Upper lobe of left lung (tissue), 6 donors: ENCODE measurements around the gene TMEM181. TPM values are rescaled to one million over a fixed set of nuclear protein-coding genes. Genes with fewer than 3 reads are reported as not detected.
"Not testable (repeated sequence)": the region's sequence is repeated elsewhere in the genome, so short reads cannot be mapped to it uniquely, and the experiment has no call there.

Experiments used
- ATAC-seq, 2 donors: fragments of 200-7000 bp; cut with Tn5 transposase; one replicate each; pipeline ENCODE4 v1.9.1; 2022; ENCODE audit warnings: mild to moderate bottlenecking in 2 of 2, moderate library complexity in 2 of 2; ENCODE audit not compliant: low FRiP score in 2 of 2
- DNase-seq, 2 donors: peaks; one replicate each; pipeline ENCODE4 v3.0.0-alpha.2; 2019 to 2020
- H3K27ac ChIP-seq, 4 donors: fragments of 200-600 bp; sonication (generic); one replicate each; pipeline ENCODE4 v1.5.1; 2016 to 2019
- H3K27me3 ChIP-seq, 4 donors: fragments of 200-600 bp; sonication (generic); one replicate each; pipeline ENCODE4 v1.5.1; 2017 to 2019
- H3K36me3 ChIP-seq, 4 donors: fragments of 200-600 bp; sonication (generic); one replicate each; pipeline ENCODE4 v1.5.1; 2016 to 2019
- H3K4me1 ChIP-seq, 4 donors: fragments of 200-600 bp; sonication (generic); one replicate each; pipeline ENCODE4 v1.5.1; 2018 to 2019
- H3K4me3 ChIP-seq, 4 donors: fragments of 200-600 bp; sonication (generic); one replicate each; pipeline ENCODE4 v1.5.1; 2017 to 2019; ENCODE audit warnings: mild to moderate bottlenecking in 2 of 4, moderate library complexity in 1 of 4
- H3K9me3 ChIP-seq, 4 donors: fragments of 200-600 bp; sonication (generic); one replicate each; pipeline ENCODE4 v1.5.1; 2018 to 2019
- EP300 ChIP-seq, 4 donors: sonication (generic); formaldehyde crosslinking; IDR thresholded peaks; one replicate each; pipeline ENCODE4 v1.5.1; 2017; ENCODE audit warnings: antibody characterized with exemption in 4 of 4, control low read depth in 2 of 4
- POLR2A ChIP-seq, 4 donors: fragments of 450-650 bp; IDR thresholded peaks; one replicate each; pipeline ENCODE4 v1.5.1; 2016 to 2017; ENCODE audit warnings: antibody characterized with exemption in 4 of 4, mild to moderate bottlenecking in 2 of 4
- POLR2AphosphoS5 ChIP-seq, 2 donors: sonication (generic); formaldehyde crosslinking; IDR thresholded peaks; one replicate each; pipeline ENCODE4 v1.5.1; 2017; ENCODE audit warnings: antibody characterized with exemption in 2 of 2
- WGBS, 2 donors: methylation state at CpG; one replicate each; pipeline ENCODE4 v1.1.5; 2017 to 2018; 5-methylcytosine and 5-hydroxymethylcytosine counted together
- total RNA-seq, 6 donors: library from RNA; depleted of rRNA in 4 of 6; stranded (reverse); fragments of >200 nt in 4 of 6; gene quantifications; one replicate each; pipeline versions ENCODE4 v1.1.0 to v1.2.1, GENCODE V29; 2016 to 2021
- TF ChIP-seq, protein P1 (sequence below), 6 experiments: fragments of 450-650 bp in 4 of 6; fragments of 200-600 bp in 2 of 6; sonication (generic) in 2 of 6; IDR thresholded peaks; one replicate each; pipeline ENCODE4 v1.5.1; 2016 to 2019; ENCODE audit warnings: antibody characterized with exemption in 6 of 6
- donor health status: DM: no; HTN: no; CAD: no; lungs with moderate emphysema.
- donor health status: DM: no; HTN: yes; CAD: no; lungs with severe emphysema.

TMEM181 gene
- total RNA-seq, 6 donors from 2014 or later: 11.5 to 27.6 (median 18.9) TPM

DNA sequence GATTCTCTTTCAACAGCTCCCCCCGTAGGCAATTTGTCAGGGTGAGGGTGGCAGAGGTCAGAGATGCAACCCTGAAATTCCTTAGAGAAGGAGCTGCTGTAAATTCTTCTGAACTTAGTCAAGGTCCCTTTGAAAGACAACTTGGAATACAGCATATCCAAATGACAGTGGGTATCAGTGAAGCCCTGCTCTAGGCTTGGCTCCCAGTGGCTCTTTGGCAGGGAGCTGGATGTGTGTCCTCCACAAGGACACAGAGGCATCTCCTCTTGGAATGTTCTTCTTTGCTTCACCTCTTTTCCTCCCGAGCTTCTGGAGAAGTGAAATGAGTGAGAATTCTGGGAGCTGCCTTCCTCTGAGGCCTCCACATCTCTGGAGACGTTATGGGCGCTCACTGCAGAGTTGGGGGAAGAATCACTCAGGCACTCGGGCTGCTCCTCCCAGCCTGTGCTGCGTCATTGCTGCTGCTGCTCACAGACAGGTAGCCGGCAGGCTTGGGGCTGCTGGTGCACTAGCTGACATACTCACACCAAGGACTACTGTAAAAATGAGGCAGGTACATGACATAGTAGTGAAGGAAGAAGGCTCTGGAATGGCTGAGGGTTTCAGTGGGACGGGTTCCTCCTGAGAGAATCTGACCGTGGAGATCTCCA is 50.6 kb downstream of the TMEM181 start:
- Histone ChIP-seq H3K36me3 (peaks cover 7 to 81% (median 55%) of the 10 kb centered on the region in 4 donors), H3K4me1 (peaks cover 0 to 11% (median 4%) of the 10 kb centered on the region in 4 donors), H3K4me3 (no peak overlapping the region), H3K27ac (no peak overlapping the region), H3K9me3 (no peaks in the 10 kb centered on the region), H3K27me3 (no peaks in the 10 kb centered on the region)
- ATAC-seq: no peak
- DNase-seq: no peak
- WGBS, 2 donors: 81 to 87% methylated on average over 9 of the region's 9 CpGs
- TF ChIP-seq, protein P1, sequence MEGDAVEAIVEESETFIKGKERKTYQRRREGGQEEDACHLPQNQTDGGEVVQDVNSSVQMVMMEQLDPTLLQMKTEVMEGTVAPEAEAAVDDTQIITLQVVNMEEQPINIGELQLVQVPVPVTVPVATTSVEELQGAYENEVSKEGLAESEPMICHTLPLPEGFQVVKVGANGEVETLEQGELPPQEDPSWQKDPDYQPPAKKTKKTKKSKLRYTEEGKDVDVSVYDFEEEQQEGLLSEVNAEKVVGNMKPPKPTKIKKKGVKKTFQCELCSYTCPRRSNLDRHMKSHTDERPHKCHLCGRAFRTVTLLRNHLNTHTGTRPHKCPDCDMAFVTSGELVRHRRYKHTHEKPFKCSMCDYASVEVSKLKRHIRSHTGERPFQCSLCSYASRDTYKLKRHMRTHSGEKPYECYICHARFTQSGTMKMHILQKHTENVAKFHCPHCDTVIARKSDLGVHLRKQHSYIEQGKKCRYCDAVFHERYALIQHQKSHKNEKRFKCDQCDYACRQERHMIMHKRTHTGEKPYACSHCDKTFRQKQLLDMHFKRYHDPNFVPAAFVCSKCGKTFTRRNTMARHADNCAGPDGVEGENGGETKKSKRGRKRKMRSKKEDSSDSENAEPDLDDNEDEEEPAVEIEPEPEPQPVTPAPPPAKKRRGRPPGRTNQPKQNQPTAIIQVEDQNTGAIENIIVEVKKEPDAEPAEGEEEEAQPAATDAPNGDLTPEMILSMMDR (IDR thresholded peaks at IDR 0.05): no peak

DNA sequence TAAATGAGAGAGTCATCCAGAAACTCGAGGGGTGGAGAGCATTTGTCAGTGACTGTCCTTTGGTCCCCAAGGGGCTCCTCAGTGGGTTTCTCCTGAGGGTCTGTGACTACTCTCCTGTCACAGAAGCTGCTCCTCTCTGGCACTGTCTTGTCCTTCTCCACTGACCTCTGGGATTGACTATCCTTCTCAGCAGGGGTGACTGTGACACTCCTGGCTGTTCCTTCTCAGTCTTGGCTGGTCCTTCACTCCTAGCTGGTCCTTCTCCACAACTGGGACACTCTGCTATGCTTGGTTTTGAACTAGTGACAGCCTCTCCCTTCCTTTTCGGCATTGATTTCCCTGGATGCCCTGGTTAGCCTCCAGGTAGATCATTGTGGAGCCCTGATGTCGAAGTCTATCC is 51.1 kb downstream of the TMEM181 start:
- no peak for DNase-seq
- no peak overlapping the region for H3K4me3 ChIP-seq
- H3K27me3 ChIP-seq: no peaks in the 10 kb centered on the region
- no peaks in the 10 kb centered on the region for H3K9me3 ChIP-seq
- 70 to 88% methylated on average over 3 of the region's 3 CpGs for WGBS, 2 donors
- TF ChIP-seq POLR2AphosphoS5 (IDR thresholded peaks at IDR 0.05) (no peak), EP300 (IDR thresholded peaks at IDR 0.05) (no peak), POLR2A (IDR thresholded peaks at IDR 0.05) (no peak)
- TF ChIP-seq, protein P1 (IDR thresholded peaks at IDR 0.05): no peak
- peak overlapping the region in 3 of 4 donors; percentile 27 to 38 (median 32) for H3K27ac ChIP-seq
- peaks cover 0 to 11% (median 4%) of the 10 kb centered on the region in 4 donors for H3K4me1 ChIP-seq
- ATAC-seq: no peak
- H3K36me3 ChIP-seq: peaks cover 7 to 75% (median 49%) of the 10 kb centered on the region in 4 donors

DNA sequence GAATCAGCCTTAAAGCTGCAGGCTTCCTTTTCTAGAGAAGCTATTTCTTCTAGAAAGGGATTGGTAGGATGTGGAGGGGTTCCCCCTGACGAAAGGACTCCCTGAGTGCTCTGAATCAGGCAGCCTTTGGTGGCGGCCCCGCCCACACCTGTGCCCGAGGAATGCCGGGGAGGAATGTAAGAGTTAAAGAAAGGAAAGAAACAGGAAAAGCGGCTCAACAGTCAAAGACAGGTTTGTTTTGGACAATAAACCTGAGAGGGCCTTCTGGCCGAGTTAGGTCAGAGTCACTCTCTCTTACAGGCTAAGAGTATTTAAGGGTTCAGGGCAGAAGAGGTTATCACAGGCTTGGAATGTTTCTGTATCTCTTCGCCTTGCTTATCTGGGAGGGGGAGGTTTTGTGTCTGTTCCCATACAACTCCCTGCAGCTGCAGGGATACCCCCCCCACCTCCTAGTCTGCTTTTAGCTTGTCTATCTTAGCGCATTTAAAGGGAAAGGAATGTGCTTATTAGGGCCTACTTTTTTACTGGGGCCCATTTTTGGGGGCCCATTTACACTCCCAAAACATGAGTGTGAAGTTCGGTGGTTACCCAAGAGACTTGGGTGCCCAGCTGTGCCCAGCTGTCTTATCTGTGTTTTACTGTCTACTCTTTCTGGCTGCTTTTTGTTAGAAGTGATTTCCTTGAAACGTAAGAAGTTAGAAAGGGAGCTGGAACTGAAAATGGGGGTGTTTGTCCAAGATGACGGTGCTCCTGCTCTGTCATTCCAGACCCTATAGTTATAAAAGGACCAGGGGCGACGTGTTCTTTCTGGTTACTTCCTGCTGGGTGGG is 51.9 kb downstream of the TMEM181 start:
- peak in 1 of 2 donors; percentile 85 for ATAC-seq
- H3K4me1 ChIP-seq: peaks cover 0 to 11% (median 4%) of the 10 kb centered on the region in 4 donors
- H3K4me3 ChIP-seq: no peak overlapping the region
- peaks cover 2 to 69% (median 42%) of the 10 kb centered on the region in 4 donors for H3K36me3 ChIP-seq
- DNase-seq: peak; percentile 64 to 83
- no peaks in the 10 kb centered on the region for H3K9me3 ChIP-seq
- peak overlapping the region; percentile 2 to 38 (median 20) for H3K27ac ChIP-seq
- TF ChIP-seq, protein P1 (IDR thresholded peaks at IDR 0.05): no peak
- no peak for TF ChIP-seq POLR2A (IDR thresholded peaks at IDR 0.05)
- no peak for TF ChIP-seq POLR2AphosphoS5 (IDR thresholded peaks at IDR 0.05)
- TF ChIP-seq EP300 (IDR thresholded peaks at IDR 0.05): no peak
- 65 to 68% methylated on average over 14 of the region's 14 CpGs for whole genome bisulfite sequencing, 2 donors
- no peaks in the 10 kb centered on the region for H3K27me3 ChIP-seq

DNA sequence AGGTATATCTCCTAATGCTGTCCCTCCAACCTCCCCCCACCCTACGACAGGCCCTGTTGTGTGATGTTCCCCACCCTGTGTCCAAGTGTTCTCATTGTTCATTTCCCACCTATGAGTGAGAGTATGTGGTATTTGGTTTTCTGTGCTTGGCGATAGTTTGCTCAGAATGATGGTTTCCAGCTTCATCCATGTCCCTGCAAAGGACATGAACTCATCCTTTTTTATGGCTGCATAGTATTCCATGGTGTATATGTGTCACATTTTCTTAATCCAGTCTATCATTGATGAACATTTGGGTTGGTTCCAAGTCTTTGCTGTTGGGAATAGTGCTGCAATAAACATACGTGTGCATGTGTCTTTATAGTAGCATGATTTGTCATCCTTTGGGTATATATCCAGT is 54.7 kb downstream of the TMEM181 start:
- Histone ChIP-seq H3K4me1 (peaks cover 0 to 11% (median 4%) of the 10 kb centered on the region in 4 donors), H3K36me3 (peaks cover 0 to 41% (median 19%) of the 10 kb centered on the region in 4 donors)
- H3K27ac ChIP-seq, ATAC-seq, DNase-seq, H3K4me3 ChIP-seq, H3K27me3 ChIP-seq, H3K9me3 ChIP-seq: not testable (repeated sequence)
- 97 to 100% methylated on average over 3 of the region's 3 CpGs for WGBS, 2 donors

DNA sequence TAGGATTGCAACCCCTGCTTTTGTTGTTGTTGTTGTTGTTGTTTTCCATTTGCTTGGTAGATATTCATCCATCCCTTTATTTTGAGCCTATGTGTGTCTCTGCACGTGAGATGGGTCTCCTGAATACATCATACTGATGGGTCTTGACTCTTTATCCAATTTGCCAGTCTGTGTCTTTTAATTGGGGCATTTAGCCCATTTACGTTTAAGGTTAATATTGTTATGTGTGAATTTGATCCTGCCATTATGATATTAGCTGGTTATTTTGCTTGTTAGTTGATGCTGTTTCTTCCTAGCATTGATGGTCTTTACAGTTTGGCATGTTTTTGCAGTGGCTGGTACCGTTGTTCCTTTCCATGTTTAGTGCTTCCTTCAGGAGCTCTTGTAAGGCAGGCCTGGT is 58.4 kb downstream of the TMEM181 start:
- H3K27me3 ChIP-seq, H3K4me1 ChIP-seq, DNase-seq, H3K4me3 ChIP-seq, H3K27ac ChIP-seq, ATAC-seq, H3K9me3 ChIP-seq: not testable (repeated sequence)
- 98% methylated on average over 3 of the region's 3 CpGs for WGBS, 2 donors
- peaks cover 5 to 44% (median 13%) of the 10 kb centered on the region in 4 donors for H3K36me3 ChIP-seq
